Measurements from ENCODE around the gene PSMC2.

PSMC2 gene

DNA sequence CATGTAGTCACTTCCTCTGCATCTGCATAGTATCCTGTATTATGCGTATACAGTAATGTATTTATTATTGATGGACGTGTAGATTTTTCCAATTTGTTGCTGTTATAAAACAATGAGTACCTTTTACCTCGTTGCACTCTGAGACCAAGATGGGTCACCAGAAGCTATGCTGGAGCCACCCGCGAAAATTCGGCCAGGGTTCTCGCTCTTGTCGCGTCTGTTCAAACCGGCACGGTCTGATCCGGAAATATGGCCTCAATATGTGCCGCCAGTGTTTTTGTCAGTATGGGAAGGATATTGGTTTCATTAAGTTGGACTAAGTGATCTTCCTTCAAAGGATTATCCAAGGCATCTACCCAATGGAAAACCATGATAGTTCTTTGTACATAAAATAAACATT is 1.0 kb downstream of the PSMC2 start:
- H3K27ac ChIP-seq = peak overlapping the region; percentile 81
- H3K27me3 ChIP-seq = no peaks in the 10 kb centered on the region
- H3K36me3 ChIP-seq = no peaks in the 10 kb centered on the region
- TF ChIP-seq, protein P1, sequence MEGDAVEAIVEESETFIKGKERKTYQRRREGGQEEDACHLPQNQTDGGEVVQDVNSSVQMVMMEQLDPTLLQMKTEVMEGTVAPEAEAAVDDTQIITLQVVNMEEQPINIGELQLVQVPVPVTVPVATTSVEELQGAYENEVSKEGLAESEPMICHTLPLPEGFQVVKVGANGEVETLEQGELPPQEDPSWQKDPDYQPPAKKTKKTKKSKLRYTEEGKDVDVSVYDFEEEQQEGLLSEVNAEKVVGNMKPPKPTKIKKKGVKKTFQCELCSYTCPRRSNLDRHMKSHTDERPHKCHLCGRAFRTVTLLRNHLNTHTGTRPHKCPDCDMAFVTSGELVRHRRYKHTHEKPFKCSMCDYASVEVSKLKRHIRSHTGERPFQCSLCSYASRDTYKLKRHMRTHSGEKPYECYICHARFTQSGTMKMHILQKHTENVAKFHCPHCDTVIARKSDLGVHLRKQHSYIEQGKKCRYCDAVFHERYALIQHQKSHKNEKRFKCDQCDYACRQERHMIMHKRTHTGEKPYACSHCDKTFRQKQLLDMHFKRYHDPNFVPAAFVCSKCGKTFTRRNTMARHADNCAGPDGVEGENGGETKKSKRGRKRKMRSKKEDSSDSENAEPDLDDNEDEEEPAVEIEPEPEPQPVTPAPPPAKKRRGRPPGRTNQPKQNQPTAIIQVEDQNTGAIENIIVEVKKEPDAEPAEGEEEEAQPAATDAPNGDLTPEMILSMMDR (IDR thresholded peaks at IDR 0.05) = no peak
- H3K4me1 ChIP-seq (ENCODE audit: control insufficient read depth in 1 of 2, insufficient read depth in 1 of 2, low read depth in 1 of 2, low read length in 1 of 2) = peaks cover 44 to 45% of the 10 kb centered on the region in 2 experiments
- no peaks in the 10 kb centered on the region for H3K9me3 ChIP-seq
- peak overlapping the region; percentile 70 to 94 for H3K4me3 ChIP-seq (ENCODE audit: low read depth in 1 of 2, low read length in 1 of 2)

DNA sequence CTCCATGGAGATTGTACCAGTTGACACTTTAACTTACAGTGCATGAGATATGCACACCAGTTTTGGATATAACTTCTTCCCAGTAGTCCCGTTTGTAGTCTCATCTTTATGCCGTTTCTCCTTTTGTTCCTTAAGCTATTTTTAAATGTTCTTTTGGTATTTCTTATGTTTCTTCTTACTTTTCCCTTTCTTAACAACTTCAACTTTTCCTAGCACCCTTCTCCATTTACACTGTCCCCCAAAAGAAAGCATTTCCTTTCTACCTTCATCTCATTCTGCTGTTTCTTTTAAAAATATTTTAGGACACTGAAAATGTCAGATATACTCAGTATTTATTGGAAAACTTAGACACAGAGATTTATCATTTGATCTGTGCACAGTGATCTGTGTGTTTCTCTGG is 1.5 kb downstream of the PSMC2 start:
- H3K4me1 ChIP-seq (ENCODE audit: control insufficient read depth in 1 of 2, insufficient read depth in 1 of 2, low read depth in 1 of 2, low read length in 1 of 2) = peaks cover 39 to 40% of the 10 kb centered on the region in 2 experiments
- TF ChIP-seq, protein P1 (IDR thresholded peaks at IDR 0.05) = no peak
- H3K27ac ChIP-seq = peak overlapping the region; percentile 81
- H3K4me3 ChIP-seq (ENCODE audit: low read depth in 1 of 2, low read length in 1 of 2) = peak overlapping the region in 1 of 2 experiments; percentile 70
- no peaks in the 10 kb centered on the region for H3K9me3 ChIP-seq
- no peaks in the 10 kb centered on the region for H3K27me3 ChIP-seq
- H3K36me3 ChIP-seq = no peaks in the 10 kb centered on the region

DNA sequence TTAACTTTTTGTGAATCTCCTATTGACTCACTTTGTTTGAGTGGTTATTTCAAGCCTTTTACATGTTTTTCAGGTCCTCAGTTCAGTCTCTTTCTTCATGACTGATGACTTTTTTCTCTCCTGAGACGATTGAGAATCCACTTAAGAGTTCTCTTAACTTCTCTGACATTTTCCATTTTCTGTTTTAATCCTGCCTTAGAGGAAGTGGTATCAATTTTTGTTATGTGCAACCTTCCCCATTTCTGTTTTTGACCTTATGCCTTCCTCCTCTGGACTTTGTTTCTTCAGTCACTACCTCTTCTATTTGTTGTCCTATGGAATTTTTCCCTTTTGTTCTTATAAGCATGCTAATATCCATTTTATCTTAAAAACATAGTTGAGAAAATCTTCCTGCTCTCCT is 2.4 kb downstream of the PSMC2 start:
- peak overlapping the region; percentile 36 for H3K27ac ChIP-seq

DNA sequence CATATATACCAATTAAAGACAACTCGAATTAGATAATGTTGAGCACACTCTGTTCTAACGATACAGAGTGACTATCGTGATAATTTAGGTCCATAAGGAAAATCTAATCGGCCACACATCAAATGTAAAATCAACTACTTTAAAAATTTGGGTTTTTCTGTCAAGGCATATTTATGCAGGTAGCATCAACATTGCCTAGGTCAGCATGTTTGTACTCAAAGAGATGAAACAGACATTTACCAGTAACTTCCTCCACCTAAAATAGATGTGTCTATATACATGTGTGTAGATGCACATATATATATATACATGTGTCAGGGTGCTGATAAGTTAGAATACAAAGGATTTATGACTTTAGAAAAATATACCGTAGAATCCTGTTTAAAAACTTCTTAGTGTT is 22.0 kb downstream of the PSMC2 start:
- no peaks in the 10 kb centered on the region for H3K4me1 ChIP-seq (ENCODE audit: control insufficient read depth in 1 of 2, insufficient read depth in 1 of 2, low read depth in 1 of 2, low read length in 1 of 2)
- H3K9me3 ChIP-seq = no peaks in the 10 kb centered on the region
- no peak overlapping the region for H3K4me3 ChIP-seq (ENCODE audit: low read depth in 1 of 2, low read length in 1 of 2)
- no peak overlapping the region for H3K27ac ChIP-seq
- peaks cover 60% of the 10 kb centered on the region for H3K36me3 ChIP-seq
- peaks cover 4% of the 10 kb centered on the region for H3K27me3 ChIP-seq
- TF ChIP-seq, protein P1 (IDR thresholded peaks at IDR 0.05) = no peak

More for the DNA sequence above, 2.4 kb downstream of the PSMC2 start:
- Histone ChIP-seq H3K4me1 (ENCODE audit: control insufficient read depth in 1 of 2, insufficient read depth in 1 of 2, low read depth in 1 of 2, low read length in 1 of 2) (peaks cover 34 to 36% of the 10 kb centered on the region in 2 experiments), H3K36me3 (peaks cover 5% of the 10 kb centered on the region), H3K27me3 (no peaks in the 10 kb centered on the region), H3K4me3 (ENCODE audit: low read depth in 1 of 2, low read length in 1 of 2) (no peak overlapping the region), H3K9me3 (no peaks in the 10 kb centered on the region)
- TF ChIP-seq, protein P1 (IDR thresholded peaks at IDR 0.05) = no peak

DNA sequence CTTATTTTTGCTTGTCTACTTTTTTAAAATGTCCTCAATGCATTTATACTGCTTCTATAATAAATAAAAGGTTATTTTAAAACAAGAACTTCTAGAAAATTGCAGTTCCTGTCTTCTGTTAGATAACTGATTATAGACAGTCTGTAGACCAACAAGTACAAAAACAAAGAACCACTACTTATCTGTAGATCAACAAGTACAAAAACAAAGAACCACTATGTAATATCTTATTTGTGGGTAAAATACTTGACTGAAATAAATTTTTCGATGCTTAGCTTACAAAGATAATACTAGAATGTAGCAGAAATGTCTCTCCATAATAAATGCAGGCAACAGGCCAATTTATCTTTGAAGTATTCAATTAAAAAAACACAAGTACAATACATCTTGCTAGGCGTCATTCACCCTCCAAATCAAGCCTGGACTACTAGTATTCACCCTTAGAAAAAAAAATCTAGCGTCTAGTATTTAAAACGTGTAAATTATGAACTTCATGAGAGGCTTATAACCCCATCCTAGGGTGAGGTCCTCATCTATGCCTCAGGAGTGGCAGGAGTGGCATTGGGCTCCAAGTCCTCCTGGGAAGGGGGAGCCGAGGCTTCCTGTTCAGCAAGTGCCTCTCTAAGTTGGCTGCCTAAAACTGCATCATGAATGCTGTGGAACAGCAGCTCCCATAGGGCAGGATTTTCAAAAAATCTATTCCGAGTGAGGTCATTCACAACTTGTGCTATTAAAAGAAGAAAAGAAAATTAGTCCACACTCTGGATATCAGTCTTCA is 26.6 kb downstream of the PSMC2 start:
- TF ChIP-seq, protein P1 (IDR thresholded peaks at IDR 0.05) = no peak
- H3K27me3 ChIP-seq = peaks cover 21% of the 10 kb centered on the region
- H3K36me3 ChIP-seq = peaks cover 15% of the 10 kb centered on the region
- no peak overlapping the region for H3K27ac ChIP-seq
- no peak overlapping the region for H3K4me3 ChIP-seq (ENCODE audit: low read depth in 1 of 2, low read length in 1 of 2)
- no peaks in the 10 kb centered on the region for H3K9me3 ChIP-seq
- no peaks in the 10 kb centered on the region for H3K4me1 ChIP-seq (ENCODE audit: control insufficient read depth in 1 of 2, insufficient read depth in 1 of 2, low read depth in 1 of 2, low read length in 1 of 2)
